RWPE2 (cell line): Measurements from ENCODE around the gene ACADM.

Experiments
- ATAC-seq: fragments of 200-7000 bp; cut with Tn5 transposase; 3 replicates; pipeline ENCODE4 v1.9.1; 2021; ENCODE audit warnings: low read depth
- DNase-seq: peaks from one replicate; pipeline ENCODE4 v3.0.0-alpha.2; 2020; ENCODE audit warnings: low spot score
- H3K27ac ChIP-seq: fragments of 450-650 bp; 2 replicates; pipeline ENCODE4 v1.5.1; 2017; ENCODE audit warnings: mild to moderate bottlenecking; ENCODE audit not compliant: poor library complexity, severe bottlenecking
- H3K27me3 ChIP-seq: fragments of 250-450 bp; sonication (Bioruptor Pico); 2 replicates; pipeline ENCODE4 v1.5.1; 2021; ENCODE audit warnings: mild to moderate bottlenecking, moderate library complexity; ENCODE audit not compliant: insufficient read depth, poor library complexity, severe bottlenecking
- H3K36me3 ChIP-seq: fragments of 250-450 bp; sonication (Bioruptor Pico); 2 replicates; pipeline ENCODE4 v1.5.1; 2020; ENCODE audit warnings: low read depth, mild to moderate bottlenecking, moderate library complexity
- H3K4me1 ChIP-seq: fragments of 250-450 bp; sonication (Bioruptor Pico); 2 replicates; pipeline ENCODE4 v1.5.1; 2021; ENCODE audit warnings: mild to moderate bottlenecking, moderate library complexity; ENCODE audit not compliant: insufficient read depth, poor library complexity, severe bottlenecking
- H3K4me3 ChIP-seq: fragments of 250-450 bp; sonication (Bioruptor Pico); 2 replicates; pipeline ENCODE4 v1.5.1; 2021; ENCODE audit warnings: mild to moderate bottlenecking, moderate library complexity; ENCODE audit not compliant: severe bottlenecking
- H3K9me3 ChIP-seq: fragments of 250-450 bp; sonication (Bioruptor Pico); 2 replicates; pipeline ENCODE4 v1.5.1; 2021; ENCODE audit warnings: mild to moderate bottlenecking, moderate library complexity; ENCODE audit not compliant: severe bottlenecking
- TF ChIP-seq, protein P1 (sequence below): fragments of 450-650 bp; IDR thresholded peaks from one replicate; pipeline ENCODE4 v1.5.1; 2017; ENCODE audit warnings: mild to moderate bottlenecking, moderate library complexity; ENCODE audit not compliant: poor library complexity, severe bottlenecking

The ACADM gene

DNA sequence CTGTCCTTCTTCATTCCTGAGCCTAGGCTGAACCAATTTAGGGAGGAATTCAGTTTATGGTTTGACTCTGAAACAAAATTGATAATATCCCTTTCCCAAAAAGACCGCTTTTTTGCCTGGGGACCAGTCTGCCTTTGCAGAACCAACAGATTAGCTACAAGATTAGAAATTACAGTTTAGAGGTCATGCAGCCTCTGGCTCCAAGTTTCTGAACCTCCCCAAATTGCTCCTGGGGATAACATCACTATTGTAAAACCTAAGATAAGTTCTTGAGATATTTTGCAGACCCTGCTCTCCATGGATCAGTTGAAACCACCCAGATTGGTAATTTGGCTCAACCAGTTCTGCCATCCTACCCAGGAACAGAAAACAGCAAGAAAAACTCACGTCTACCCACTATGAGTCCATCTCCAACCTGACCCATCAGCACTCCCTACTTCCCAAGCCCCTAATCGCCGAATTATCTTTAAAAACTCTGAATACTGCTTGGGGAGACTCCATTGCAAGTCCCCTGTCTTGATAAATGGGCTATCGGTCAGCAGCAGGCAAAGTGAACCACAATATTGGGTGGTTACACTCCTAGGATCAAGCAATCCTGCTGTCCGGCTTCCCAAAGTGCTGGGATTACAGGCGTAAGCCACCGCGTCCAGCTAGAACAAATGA lies 60.9 kb downstream of the ACADM start:
- Histone ChIP-seq H3K4me1 (peaks cover 17% of the 10 kb centered on the region), H3K9me3 (no peaks in the 10 kb centered on the region), H3K27ac (peak overlapping the region; percentile 77), H3K36me3 (peaks cover 39% of the 10 kb centered on the region), H3K4me3 (peak overlapping the region; percentile 52), H3K27me3 (no peaks in the 10 kb centered on the region)
- TF ChIP-seq, protein P1, sequence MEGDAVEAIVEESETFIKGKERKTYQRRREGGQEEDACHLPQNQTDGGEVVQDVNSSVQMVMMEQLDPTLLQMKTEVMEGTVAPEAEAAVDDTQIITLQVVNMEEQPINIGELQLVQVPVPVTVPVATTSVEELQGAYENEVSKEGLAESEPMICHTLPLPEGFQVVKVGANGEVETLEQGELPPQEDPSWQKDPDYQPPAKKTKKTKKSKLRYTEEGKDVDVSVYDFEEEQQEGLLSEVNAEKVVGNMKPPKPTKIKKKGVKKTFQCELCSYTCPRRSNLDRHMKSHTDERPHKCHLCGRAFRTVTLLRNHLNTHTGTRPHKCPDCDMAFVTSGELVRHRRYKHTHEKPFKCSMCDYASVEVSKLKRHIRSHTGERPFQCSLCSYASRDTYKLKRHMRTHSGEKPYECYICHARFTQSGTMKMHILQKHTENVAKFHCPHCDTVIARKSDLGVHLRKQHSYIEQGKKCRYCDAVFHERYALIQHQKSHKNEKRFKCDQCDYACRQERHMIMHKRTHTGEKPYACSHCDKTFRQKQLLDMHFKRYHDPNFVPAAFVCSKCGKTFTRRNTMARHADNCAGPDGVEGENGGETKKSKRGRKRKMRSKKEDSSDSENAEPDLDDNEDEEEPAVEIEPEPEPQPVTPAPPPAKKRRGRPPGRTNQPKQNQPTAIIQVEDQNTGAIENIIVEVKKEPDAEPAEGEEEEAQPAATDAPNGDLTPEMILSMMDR: no peak
- ATAC-seq: peak; percentile 44
- no peak for DNase-seq

- peak; percentile 92 for DNase-seq
- Histone ChIP-seq H3K9me3 (no peaks in the 10 kb centered on the region), H3K27ac (peak within 1 kb of the TSS; percentile 77), H3K4me1 (peaks cover 25% of the 10 kb centered on the region), H3K27me3 (no peaks in the 10 kb centered on the region), H3K4me3 (peak within 1 kb of the TSS; percentile 52), H3K36me3 (peaks cover 46% of the 10 kb centered on the region)
- ATAC-seq: peak; percentile 88
- TF ChIP-seq, protein P1: no peak
Observed at GRCh38 chr1:75785983-75786853, 61.7 kb downstream of the ACADM start, which contains the start of gene RABGGTB. Gene RABGGTB, plus strand, starts transcription at chr1:75786256. Its CDS starts 16 bp downstream, at chr1:75786272.

GRCh38 chr1:75786901-75787493 lies 62.5 kb downstream of the ACADM start:
- peak overlapping the region; percentile 77 for H3K27ac ChIP-seq
- H3K4me1 ChIP-seq: peaks cover 27% of the 10 kb centered on the region
- no peaks in the 10 kb centered on the region for H3K27me3 ChIP-seq
- no peaks in the 10 kb centered on the region for H3K9me3 ChIP-seq
- peak overlapping the region; percentile 52 for H3K4me3 ChIP-seq
- H3K36me3 ChIP-seq: peaks cover 54% of the 10 kb centered on the region
- DNase-seq (no peak), ATAC-seq (no peak)
- TF ChIP-seq, protein P1: no peak

- Histone ChIP-seq H3K9me3 (no peaks in the 10 kb centered on the region), H3K27me3 (no peaks in the 10 kb centered on the region), H3K4me3 (peak overlapping the region; percentile 52), H3K4me1 (peaks cover 27% of the 10 kb centered on the region), H3K27ac (peak overlapping the region; percentile 77), H3K36me3 (peaks cover 59% of the 10 kb centered on the region)
- TF ChIP-seq, protein P1: no peak
- no peak for DNase-seq
- no peak for ATAC-seq
Observed at GRCh38 chr1:75787524-75787923, 63.0 kb downstream of the ACADM start.
